Fibroblast of lung (primary cell): ENCODE results near the gene CHST15. TPM values are rescaled to one million over a fixed set of nuclear protein-coding genes. Genes with fewer than 3 reads are reported as not detected.

Experiments used
- DNase-seq, 2 donors: peaks; one replicate each; pipeline versions ENCODE4 v3.0.0 to v3.0.0-alpha.2; 2010; ENCODE audit warnings: low read depth in 2 of 2
- H2AFZ ChIP-seq: 2 replicates; pipeline ENCODE4 v1.5.1; 2012; ENCODE audit warnings: low read length, control low read depth, inconsistent platforms
- H3K27ac ChIP-seq: 2 replicates; pipeline ENCODE4 v1.5.1; 2011; ENCODE audit warnings: low read length, control low read depth; ENCODE audit not compliant: insufficient read depth
- H3K27me3 ChIP-seq: 2 replicates; pipeline ENCODE4 v1.5.1; 2011; ENCODE audit warnings: mild to moderate bottlenecking, low read length; ENCODE audit not compliant: control insufficient read depth, insufficient read depth
- H3K36me3 ChIP-seq: 2 replicates; pipeline ENCODE4 v1.5.1; 2011; ENCODE audit warnings: low read length; ENCODE audit not compliant: control insufficient read depth, insufficient read depth
- H3K4me1 ChIP-seq: 2 replicates; pipeline ENCODE4 v1.5.1; 2011; ENCODE audit warnings: low read length; ENCODE audit not compliant: control insufficient read depth, insufficient read depth; ENCODE audit errors: extremely low read depth
- H3K4me2 ChIP-seq: 2 replicates; pipeline ENCODE4 v1.5.1; 2011; ENCODE audit warnings: low read length, control low read depth; ENCODE audit not compliant: insufficient read depth; ENCODE audit errors: extremely low read depth
- H3K4me3 ChIP-seq, 4 experiments: fragments of 200-600 bp in 1 of 4; sonication (generic) in 1 of 4; replicated peaks in 1 of 4; 2 replicates each; pipeline ENCODE4 v1.5.1; 2011 to 2016; ENCODE audit warnings: low read length in 4 of 4, low read depth in 3 of 4, mild to moderate bottlenecking in 3 of 4, control low read depth in 2 of 4, inconsistent platforms in 1 of 4, mixed read lengths in 1 of 4; ENCODE audit not compliant: insufficient read depth in 1 of 4; ENCODE audit errors: control extremely low read depth in 1 of 4
- H3K79me2 ChIP-seq: 2 replicates; pipeline ENCODE4 v1.5.1; 2012; ENCODE audit warnings: mild to moderate bottlenecking, low read length, inconsistent platforms; ENCODE audit not compliant: control insufficient read depth, insufficient read depth
- H3K9ac ChIP-seq: 2 replicates; pipeline ENCODE4 v1.5.1; 2011; ENCODE audit warnings: mild to moderate bottlenecking, low read length, control low read depth; ENCODE audit not compliant: insufficient read depth
- H3K9me3 ChIP-seq: 2 replicates; pipeline ENCODE4 v1.5.1; 2012; ENCODE audit warnings: low read depth, low read length; ENCODE audit not compliant: control insufficient read depth, insufficient read depth
- H4K20me1 ChIP-seq: 2 replicates; pipeline ENCODE4 v1.5.1; 2011; ENCODE audit warnings: low read length; ENCODE audit not compliant: control insufficient read depth, insufficient read depth; ENCODE audit errors: extremely low read depth
- EZH2 ChIP-seq: IDR thresholded peaks from 2 replicates; pipeline ENCODE4 v1.5.1; 2012; ENCODE audit warnings: low read length, control low read depth, mild to moderate bottlenecking; ENCODE audit errors: missing control alignments
- polyA plus RNA-seq, 2 donors: library from polyadenylated mRNA; depleted of rRNA in 1 of 2; stranded (reverse) in 1 of 2; unstranded in 1 of 2; fragments of >200 nt; gene quantifications; 2 replicates each; pipeline ENCODE4 v1.2.1, GENCODE V29; 2011 to 2012; ENCODE audit warnings: missing spikeins in 1 of 2
- total RNA-seq: library from RNA; depleted of rRNA; stranded (reverse); fragments of >200 nt; gene quantifications from 2 replicates; pipeline ENCODE4 v1.2.1, GENCODE V29; 2014
- TF ChIP-seq, protein P1 (sequence below), 2 donors: IDR thresholded peaks in 1 of 2; conservative IDR thresholded peaks in 1 of 2; 1 replicate in 1 of 2; 2 replicates in 1 of 2; pipeline ENCODE4 v1.5.1; 2011 to 2012; ENCODE audit warnings: low read length in 2 of 2, control low read depth in 1 of 2, inconsistent platforms in 1 of 2, low read depth in 1 of 2, mild to moderate bottlenecking in 1 of 2

The CHST15 gene
- total and polyA plus RNA-seq, 2 donors (not counting 1 experiment from before 2014, with no cell fraction given), result 5.0 to 7.9 TPM

DNA sequence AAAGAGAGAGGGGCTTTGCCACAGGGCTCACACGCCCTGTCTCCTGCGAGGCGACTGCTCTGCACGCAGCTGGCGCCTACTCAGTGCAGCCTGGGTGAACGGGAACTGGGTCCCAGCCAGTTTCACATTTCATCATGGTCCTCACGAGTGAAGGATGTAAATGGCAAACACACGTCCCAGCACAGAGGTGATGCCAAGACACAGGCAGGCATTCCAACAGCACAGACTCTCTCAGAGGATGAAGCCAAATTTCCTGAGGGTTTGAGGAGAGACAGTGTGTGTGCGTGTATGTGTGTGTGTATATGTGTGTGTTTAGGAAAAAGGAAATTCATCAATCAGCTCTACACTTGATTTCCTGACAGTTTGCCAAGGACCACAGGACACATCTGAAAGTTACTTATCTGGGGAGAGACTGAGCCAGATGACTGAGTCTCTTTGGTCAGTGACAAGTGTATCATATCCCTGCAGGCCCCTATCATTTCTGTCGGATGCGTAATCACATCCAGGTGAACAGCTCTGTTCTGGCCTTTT lies 53.9 kb downstream of the CHST15 start:
- H3K4me2 ChIP-seq, result no peak overlapping the region

DNA sequence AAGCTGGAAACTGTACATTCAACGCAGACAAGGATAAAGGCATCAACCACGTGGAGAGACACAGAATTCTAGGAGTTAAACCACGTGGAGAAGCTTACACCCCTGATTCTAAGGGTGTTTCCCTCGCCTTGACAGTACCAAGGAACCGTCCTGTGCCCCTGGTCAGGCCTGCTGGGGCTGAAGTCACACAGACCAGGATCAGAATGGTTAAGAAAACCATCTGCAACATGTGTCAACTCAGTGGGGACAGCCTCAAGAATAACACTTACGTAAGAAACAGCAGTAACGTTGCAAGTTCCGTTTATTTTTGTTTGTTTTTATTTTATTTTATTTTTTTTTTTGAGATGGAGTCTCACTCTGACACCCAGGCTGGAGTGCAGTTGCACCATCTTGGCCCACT lies 55.6 kb downstream of the CHST15 start:
- no peak overlapping the region for H3K4me3 ChIP-seq
- no peak for DNase-seq
- no peak overlapping the region for H3K4me2 ChIP-seq
- H3K4me1 ChIP-seq, result peaks cover 8% of the 10 kb centered on the region
- no peaks in the 10 kb centered on the region for H4K20me1 ChIP-seq
- H3K27ac ChIP-seq, result no peak overlapping the region
- TF ChIP-seq, protein P1, sequence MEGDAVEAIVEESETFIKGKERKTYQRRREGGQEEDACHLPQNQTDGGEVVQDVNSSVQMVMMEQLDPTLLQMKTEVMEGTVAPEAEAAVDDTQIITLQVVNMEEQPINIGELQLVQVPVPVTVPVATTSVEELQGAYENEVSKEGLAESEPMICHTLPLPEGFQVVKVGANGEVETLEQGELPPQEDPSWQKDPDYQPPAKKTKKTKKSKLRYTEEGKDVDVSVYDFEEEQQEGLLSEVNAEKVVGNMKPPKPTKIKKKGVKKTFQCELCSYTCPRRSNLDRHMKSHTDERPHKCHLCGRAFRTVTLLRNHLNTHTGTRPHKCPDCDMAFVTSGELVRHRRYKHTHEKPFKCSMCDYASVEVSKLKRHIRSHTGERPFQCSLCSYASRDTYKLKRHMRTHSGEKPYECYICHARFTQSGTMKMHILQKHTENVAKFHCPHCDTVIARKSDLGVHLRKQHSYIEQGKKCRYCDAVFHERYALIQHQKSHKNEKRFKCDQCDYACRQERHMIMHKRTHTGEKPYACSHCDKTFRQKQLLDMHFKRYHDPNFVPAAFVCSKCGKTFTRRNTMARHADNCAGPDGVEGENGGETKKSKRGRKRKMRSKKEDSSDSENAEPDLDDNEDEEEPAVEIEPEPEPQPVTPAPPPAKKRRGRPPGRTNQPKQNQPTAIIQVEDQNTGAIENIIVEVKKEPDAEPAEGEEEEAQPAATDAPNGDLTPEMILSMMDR (conservative IDR thresholded peaks at IDR 0.05 in 1 of 2, IDR thresholded peaks at IDR 0.05 in 1 of 2; ENCODE audit: low read depth in 1 of 2, low read length in 2 of 2), result no peak
- no peak for TF ChIP-seq EZH2
- no peak overlapping the region for H2AFZ ChIP-seq
- H3K27me3 ChIP-seq, result no peaks in the 10 kb centered on the region
- H3K36me3 ChIP-seq, result no peaks in the 10 kb centered on the region
- no peaks in the 10 kb centered on the region for H3K79me2 ChIP-seq
- no peaks in the 10 kb centered on the region for H3K9me3 ChIP-seq
- H3K9ac ChIP-seq, result no peak overlapping the region

More for the DNA sequence above, 53.9 kb downstream of the CHST15 start:
- H3K9ac ChIP-seq, result no peak overlapping the region
- TF ChIP-seq, protein P1 (conservative IDR thresholded peaks at IDR 0.05 in 1 of 2, IDR thresholded peaks at IDR 0.05 in 1 of 2; ENCODE audit: low read depth in 1 of 2, low read length in 2 of 2), result no peak
- no peak for TF ChIP-seq EZH2
- no peaks in the 10 kb centered on the region for H3K9me3 ChIP-seq
- H3K27ac ChIP-seq, result no peak overlapping the region
- no peaks in the 10 kb centered on the region for H3K27me3 ChIP-seq
- H3K36me3 ChIP-seq, result no peaks in the 10 kb centered on the region
- H3K79me2 ChIP-seq, result no peaks in the 10 kb centered on the region
- no peak for DNase-seq
- H3K4me1 ChIP-seq, result no peaks in the 10 kb centered on the region
- no peak overlapping the region for H2AFZ ChIP-seq
- H4K20me1 ChIP-seq, result no peaks in the 10 kb centered on the region
- H3K4me3 ChIP-seq, result no peak overlapping the region

DNA sequence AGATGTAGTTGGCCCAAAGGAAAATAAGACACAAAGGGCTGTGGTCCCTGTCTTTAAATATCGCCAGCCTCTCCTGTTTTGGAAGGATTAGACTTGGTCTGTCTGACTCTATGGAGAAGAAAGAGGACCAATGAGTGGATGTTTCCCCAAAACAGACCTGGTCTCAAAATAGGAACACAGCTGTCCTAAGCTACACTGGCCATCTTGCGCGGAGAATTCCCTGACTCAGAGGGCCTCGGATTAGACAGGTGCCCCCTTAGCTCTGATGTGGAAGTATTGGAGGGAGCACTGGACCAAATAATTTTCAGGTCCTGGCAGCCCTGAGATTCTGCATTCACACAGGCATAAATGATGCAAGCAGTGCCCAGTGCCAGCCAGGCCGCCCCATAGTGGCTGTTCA lies 56.1 kb downstream of the CHST15 start:
- Histone ChIP-seq H3K4me2 (no peak overlapping the region), H3K4me3 (no peak overlapping the region), H3K4me1 (peaks cover 8% of the 10 kb centered on the region), H2AFZ (no peak overlapping the region), H3K27ac (no peak overlapping the region), H3K79me2 (no peaks in the 10 kb centered on the region), H3K9ac (no peak overlapping the region), H3K9me3 (no peaks in the 10 kb centered on the region), H4K20me1 (no peaks in the 10 kb centered on the region), H3K27me3 (no peaks in the 10 kb centered on the region), H3K36me3 (no peaks in the 10 kb centered on the region)
- DNase-seq, result no peak
- no peak for TF ChIP-seq EZH2
- TF ChIP-seq, protein P1 (conservative IDR thresholded peaks at IDR 0.05 in 1 of 2, IDR thresholded peaks at IDR 0.05 in 1 of 2; ENCODE audit: low read depth in 1 of 2, low read length in 2 of 2), result no peak
